Stimulated activated CD4-positive, alpha-beta T cell treated with anti-CD3 and anti-CD28 coated beads, Interleukin-12 subunit alpha, Interleukin-12 subunit beta, amount 100 ng/mL, for 24 hours (primary cell): ENCODE results near the gene CDH4.

Experiments
- DNase-seq, 2 experiments: peaks; one replicate each; pipeline ENCODE4 v3.0.0-alpha.2; 2020; ENCODE audit warnings: low read depth in 2 of 2

The CDH4 gene

GRCh38 chr20:61753316-61753942, 501.4 kb downstream of the CDH4 start:
- no peak for DNase-seq

- no peak for DNase-seq
These were observed 502.2 kb downstream of the CDH4 start for GRCh38 chr20:61753987-61754956.

- no peak for DNase-seq
These were observed 503.1 kb downstream of the CDH4 start for GRCh38 chr20:61754976-61755778.

- DNase-seq = no peak
These were observed 504.1 kb downstream of the CDH4 start for GRCh38 chr20:61755971-61756845.

GRCh38 chr20:61756966-61757677, 505.1 kb downstream of the CDH4 start:
- no peak for DNase-seq

- DNase-seq = no peak
These were observed 505.9 kb downstream of the CDH4 start for GRCh38 chr20:61757678-61758563.

- no peak for DNase-seq
These were observed 506.6 kb downstream of the CDH4 start for GRCh38 chr20:61758564-61759200.

GRCh38 chr20:61759286-61760065, 507.4 kb downstream of the CDH4 start:
- DNase-seq = no peak

GRCh38 chr20:61760321-61760720, 508.3 kb downstream of the CDH4 start:
- DNase-seq = no peak

GRCh38 chr20:61760731-61761130, 508.7 kb downstream of the CDH4 start:
- DNase-seq = no peak

- no peak for DNase-seq
These were observed 509.5 kb downstream of the CDH4 start for GRCh38 chr20:61761453-61762166.

GRCh38 chr20:61762167-61762710, 510.2 kb downstream of the CDH4 start:
- DNase-seq = no peak

- no peak for DNase-seq
These were observed 511.1 kb downstream of the CDH4 start for GRCh38 chr20:61762886-61763739.

- DNase-seq = no peak
These were observed 511.8 kb downstream of the CDH4 start for GRCh38 chr20:61763740-61764400.

- DNase-seq = no peak
These were observed 512.5 kb downstream of the CDH4 start for GRCh38 chr20:61764471-61765025.
